Measurements from ENCODE around the gene KCND2. TPM values are rescaled to one million over a fixed set of nuclear protein-coding genes. Genes with fewer than 3 reads are reported as not detected.
A peak's percentile ranks its signal among the peaks of the same experiment; 100 is the strongest.

Gene KCND2
- total RNA-seq, 1 experiment from 2014 or later: not detected

DNA sequence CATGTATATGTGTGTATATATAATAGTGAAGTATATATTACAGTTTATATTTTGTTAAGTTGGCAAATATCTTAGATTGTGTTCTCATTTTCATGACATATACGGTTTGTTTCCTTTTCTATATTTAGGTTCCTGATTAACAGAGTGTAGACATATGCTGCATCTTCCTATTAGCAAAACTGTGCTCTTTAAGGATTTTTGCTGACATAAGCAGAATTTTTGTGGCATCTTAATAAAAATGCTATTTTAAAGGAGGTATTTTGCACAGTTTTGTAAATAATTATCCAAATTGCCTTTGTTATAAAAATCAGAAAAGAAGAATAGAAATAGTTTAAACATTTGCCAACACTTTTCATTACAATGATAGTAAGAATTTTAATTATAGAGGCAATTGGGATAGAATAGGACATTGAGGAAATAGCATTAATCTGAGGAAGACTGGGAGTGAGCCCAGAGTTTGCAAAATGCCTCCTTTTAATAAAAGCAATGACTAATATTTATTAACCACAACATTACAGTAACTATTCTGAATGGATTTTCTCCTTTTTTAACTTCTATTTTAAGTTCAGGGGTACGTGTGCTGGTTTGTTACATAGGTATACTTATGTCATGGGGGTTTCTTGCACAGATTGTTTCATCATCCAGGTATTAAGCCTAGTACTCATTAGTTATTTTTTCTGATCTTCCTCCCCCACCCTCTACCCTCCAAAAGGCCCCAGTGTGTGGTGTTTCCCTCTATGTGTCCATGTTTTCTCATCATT, 38.2 kb downstream of the KCND2 start:
- DNase-seq (ENCODE audit: low read depth): no peak

DNA sequence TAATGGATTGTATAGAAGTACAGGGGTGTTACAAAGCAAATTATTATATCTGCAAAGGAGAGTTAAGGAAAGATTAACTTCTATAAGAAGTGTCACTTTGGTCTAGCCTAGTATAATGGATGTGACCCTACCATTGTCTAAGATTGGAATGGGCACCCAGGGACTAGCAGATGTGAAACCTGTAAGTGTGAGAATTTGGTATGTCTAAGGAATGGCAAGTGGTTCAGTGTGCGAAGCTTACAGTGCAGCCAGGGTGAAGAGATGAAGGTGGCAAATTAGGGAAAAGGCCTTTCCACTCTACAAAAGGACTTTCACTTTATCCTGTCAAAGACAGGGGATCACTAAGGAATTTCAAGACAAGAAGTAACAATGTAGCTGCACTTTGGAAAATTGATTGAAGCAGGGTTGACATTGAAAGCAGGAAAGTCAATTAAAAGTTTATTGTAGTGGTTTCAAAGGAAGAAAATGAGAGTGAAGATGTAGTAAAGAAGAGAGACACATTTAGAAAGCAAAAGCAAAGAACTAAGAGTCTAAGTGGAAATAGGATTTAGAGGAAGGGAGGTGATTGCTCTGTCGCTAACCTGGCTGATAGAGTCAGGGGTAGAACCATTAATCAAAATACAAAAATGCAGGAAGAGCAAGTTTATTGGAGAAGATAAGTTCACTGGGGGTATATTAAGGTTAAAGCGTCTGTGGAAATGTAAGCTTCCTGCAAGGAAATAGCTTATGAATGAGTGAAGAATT, 47.4 kb downstream of the KCND2 start:
- no peak for DNase-seq (ENCODE audit: low read depth)

- DNase-seq (ENCODE audit: low read depth): no peak
Measured at GRCh38 chr7:120327054-120327453, 54.1 kb downstream of the KCND2 start.

- no peak for DNase-seq (ENCODE audit: low read depth)
Measured at GRCh38 chr7:120332433-120332832, 59.5 kb downstream of the KCND2 start.

DNA sequence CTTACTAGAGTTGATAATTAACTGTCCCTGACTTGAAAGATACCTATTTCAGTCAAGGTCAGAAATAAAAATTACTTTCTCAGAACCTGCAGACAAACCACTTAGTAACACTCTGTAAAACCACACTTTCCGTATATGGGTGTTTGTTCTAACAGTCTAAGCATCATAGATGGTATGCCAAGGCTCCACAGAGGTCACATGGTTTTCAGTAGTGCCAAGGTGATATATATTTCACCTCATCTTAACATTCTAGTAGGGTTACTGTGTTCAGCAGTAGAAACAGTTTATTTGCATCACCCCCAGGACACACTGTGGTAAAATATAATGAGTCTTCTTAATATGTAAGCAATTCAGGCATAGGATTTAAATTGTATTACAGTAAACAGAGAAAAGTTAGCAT, 61.5 kb downstream of the KCND2 start:
- no peak for DNase-seq (ENCODE audit: low read depth)

DNA sequence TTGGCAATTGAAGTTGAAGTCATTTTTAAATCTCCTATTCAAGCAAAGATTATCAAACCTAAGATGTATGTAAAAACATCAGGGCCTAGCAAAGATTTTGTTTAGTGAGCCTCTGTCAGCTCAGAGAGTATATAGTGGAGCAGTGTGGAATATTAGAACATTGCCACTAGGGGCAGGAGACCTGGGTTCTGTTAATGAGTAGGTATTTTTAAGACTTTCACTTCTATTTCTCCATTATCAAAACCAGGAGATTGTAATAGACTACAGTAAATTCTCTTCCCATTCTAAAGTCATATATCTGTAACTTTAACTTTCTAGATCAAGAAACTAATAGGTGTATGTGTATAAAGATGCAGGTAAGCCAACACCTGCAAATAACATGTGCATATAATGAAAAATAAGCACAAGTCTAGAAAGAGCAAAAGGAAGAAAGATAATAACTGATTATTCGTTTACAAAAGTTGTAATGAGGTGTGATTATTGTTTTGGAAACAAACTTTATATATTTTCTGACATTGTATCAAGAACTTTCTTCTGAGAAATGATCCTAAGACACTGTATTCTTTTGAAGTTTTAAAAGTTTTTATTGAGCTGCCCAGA, 64.4 kb downstream of the KCND2 start:
- no peak for DNase-seq (ENCODE audit: low read depth)

DNA sequence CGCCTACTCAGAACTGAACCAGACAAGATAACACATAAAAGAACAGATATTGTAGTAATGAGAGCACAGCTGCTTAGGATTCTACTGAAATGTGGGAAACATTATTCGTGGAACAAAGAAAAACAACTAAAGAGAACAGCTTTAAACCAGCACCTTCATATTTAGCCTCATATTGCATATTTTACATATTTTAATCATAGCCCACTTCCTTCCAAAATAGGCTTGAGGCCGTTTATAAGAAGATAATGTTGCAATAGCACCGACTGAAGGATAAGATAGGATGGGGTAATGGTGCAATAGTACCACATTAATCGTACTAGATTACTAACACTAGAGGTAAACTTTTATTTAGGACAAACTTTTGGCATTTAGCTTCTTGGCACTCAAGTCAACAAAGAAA, 71.3 kb downstream of the KCND2 start:
- no peak for DNase-seq (ENCODE audit: low read depth)

DNA sequence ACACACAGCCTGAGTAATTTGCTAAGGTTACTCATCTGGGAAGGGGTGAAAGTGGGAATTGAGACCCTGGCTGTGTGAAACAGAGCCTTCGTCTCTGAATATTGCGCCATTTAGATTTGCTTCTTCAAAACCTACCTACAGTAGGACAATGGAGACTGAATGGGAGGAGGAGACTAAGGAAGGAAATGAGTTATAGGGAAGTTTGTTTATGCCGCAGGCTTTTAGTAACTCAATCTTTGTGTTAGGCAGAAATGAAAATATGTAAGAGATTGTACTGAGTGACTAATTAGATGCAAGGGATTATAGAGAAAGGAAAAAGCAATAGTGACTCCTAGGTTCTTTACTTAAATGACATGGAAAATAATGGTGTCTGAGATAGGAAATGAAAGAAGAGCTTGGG, 80.2 kb downstream of the KCND2 start:
- peak; percentile 9 for DNase-seq (ENCODE audit: low read depth)

GRCh38 chr7:120360918-120361317, 87.9 kb downstream of the KCND2 start:
- no peak for DNase-seq (ENCODE audit: low read depth)

GRCh38 chr7:120363414-120363813, 90.4 kb downstream of the KCND2 start:
- no peak for DNase-seq (ENCODE audit: low read depth)

DNA sequence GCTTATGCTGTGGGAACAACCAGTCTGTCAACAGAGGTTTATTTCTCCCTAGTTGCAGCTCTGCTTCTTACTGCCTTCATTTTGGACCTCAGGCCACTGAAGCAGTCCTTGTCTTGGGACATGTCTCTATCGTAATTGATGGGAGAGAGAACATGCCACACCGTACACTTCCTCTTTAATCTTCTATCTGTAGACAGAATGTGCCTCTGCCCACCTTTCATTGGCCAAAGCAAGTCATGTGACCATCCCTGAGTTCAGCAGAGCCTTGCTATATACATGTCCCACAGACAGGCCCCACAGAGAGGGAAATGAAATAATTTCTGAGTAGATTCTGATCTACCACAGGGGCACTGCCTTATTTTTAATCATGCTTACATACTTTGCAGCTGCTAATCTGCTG, 98.0 kb downstream of the KCND2 start:
- DNase-seq (ENCODE audit: low read depth): peak; percentile 10

- DNase-seq (ENCODE audit: low read depth): no peak
Measured at GRCh38 chr7:120373174-120373573, 100.2 kb downstream of the KCND2 start.

DNA sequence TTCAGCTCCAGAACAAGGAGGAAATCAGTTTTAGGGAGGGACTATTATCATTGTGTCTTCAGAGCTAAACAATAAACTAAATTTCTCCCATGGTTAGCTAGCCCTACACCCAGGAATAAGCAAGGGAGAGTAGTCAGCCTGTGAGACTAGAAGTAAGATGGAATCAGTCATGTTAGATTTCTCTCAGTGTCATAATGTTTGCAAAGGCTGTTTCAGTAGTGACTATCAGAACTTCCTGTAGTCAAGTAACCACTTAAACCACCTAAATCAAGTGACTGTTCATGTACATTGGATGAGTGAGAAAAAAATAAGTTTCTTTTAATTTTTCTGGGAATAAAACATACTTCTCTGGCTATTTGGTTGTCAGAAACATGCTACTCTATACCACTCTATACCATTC, 121.6 kb downstream of the KCND2 start:
- no peak for DNase-seq (ENCODE audit: low read depth)

DNA sequence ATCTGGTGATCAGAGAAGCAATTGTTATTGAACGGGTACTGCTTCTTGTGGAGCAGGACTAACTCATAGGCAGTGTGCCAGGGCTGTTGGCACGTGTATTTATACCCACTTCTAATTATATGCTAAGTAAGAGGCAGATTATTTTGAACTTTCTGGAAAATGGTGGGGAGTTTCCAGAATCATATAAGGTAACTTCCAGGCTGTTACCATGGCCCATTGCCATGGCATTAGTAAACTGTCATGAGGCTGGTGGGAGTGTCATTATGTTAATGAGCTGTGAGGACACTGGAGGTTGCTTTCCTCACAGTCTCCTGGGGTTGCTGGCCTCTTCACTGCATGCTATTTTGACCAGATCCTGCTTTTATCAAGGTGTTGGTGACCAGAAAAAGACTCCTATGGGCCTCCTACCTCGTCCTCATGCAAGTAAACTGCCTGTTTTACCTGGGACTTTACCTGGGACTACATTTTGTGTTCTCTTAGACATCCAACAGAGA, 122.6 kb downstream of the KCND2 start:
- DNase-seq (ENCODE audit: low read depth): no peak

DNA sequence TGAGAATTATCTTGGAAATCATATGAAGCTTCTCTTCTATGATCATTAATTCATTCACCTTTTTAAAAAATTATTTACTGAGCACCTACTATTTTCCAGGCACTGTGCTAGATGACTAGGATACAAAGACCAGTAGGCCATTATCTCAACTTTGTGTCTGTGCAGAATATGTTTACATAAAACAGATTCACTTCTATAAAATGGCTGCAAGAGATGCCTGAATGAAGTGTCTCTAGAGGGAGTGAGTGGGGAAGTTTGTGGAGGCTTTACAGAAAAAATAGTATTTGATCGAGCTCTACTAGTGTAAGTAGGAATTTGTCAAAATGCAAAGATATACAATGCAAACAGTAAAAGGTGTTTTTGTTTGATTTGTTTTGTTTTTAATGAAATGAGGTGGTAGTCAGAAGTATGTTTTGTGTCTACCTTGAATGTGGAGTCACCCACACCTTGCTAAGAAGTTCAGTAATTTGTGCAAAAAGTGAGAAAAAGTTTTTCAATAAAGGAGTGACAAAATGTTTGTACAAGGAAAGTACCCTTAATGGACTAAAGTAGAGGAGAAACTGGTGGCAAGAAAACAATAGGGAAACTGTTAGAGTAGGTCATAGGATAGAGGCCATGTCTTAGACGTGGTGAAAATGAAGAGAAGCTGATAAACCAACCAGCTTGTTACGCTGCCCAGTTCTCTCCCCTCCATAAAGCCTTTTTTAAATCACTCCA, 125.5 kb downstream of the KCND2 start:
- no peak for DNase-seq (ENCODE audit: low read depth)

DNA sequence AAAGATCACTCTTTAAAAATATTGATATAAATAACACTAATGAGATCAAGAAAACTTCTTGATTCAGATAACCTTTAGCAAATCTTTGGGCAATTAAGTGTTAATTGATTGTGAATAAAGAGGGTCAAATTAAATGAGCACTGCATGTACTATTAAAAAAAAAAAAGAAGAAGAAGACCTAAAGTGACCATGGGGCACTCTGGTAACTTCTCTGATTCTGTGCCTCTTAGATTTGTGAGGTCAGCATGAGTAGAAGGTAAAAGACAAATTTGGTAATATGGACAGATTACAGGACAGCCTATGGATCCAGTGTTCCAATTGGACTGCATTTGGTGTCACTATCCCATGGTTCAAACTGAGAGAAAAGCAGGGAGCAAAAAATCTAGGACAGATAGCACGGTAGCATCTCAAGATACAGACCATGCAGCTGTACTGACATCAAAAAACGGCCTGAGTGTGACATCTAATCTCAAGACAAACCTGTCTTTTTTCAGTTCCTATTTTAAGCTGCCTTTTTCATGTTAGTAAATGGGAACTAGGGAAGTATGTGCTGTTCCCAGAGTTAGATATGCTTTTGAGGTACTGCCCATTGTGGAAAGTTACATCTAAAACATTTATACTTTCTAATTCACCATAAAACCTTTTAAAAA, 128.0 kb downstream of the KCND2 start:
- DNase-seq (ENCODE audit: low read depth): no peak

DNA sequence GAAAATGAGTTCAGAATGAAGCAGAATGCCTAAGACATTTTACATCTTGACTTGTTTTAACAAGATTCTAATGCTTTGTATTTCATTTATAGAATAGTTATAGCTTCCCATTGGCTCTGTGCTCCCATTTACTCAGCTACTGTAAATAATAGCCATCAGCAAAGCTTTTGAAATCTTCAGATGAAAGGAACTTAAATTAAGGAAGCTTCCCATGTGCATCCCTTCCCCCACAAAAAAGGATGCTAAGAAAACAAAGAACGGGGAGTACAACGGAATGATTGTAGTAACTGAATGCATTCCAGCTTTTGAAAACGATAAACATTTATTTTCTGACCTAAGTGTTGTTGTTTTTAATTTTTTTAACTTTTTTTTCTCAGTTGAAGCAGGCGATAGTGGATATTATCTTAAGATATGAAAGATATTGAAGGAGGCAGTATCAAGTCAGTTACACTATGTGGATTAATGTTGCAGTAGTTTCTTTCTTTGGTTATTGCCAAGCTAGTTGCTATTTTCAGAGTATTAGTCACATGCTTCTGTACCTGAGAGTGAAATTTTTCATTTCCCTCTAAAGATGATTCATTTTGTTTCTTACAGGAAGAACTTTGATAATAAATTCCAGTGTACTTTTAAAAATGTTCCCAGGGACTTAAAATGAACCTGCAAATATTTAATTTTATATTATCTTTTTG, 129.2 kb downstream of the KCND2 start:
- DNase-seq (ENCODE audit: low read depth): no peak

- DNase-seq (ENCODE audit: low read depth): no peak
Measured at GRCh38 chr7:120402801-120403200, 129.8 kb downstream of the KCND2 start.

DNA sequence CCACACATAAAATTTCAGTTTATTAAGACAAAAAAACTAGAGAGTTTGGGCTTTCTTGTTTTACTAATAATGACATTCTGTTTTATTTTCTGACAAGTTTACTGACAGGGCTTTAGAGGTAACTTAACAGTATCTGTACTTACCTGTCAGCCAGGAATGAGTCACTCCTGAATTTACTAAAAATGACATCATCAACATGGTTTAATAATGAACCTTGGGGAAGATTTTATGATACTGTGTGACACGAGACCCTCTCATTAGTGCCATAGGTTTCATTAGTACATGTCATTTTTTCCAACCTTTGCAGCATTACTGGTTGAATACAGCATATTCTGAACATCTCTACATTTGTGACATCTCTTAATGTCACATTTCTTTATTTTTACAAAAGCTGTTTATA, 131.1 kb downstream of the KCND2 start:
- no peak for DNase-seq (ENCODE audit: low read depth)

GRCh38 chr7:120405652-120406051, 132.7 kb downstream of the KCND2 start:
- DNase-seq (ENCODE audit: low read depth): no peak

GRCh38 chr7:120407010-120407409, 134.0 kb downstream of the KCND2 start:
- peak; percentile 42 for DNase-seq (ENCODE audit: low read depth)

All from Daoy (cell line).